HG02938 (cell line): Measurements from ENCODE around the gene MT1M.
"Not testable (repeated sequence)": the region's sequence is repeated elsewhere in the genome, so short reads cannot be mapped to it uniquely, and the experiment has no call there.

ENCODE experiments used
- ATAC-seq: cut with Tn5 transposase; IDR thresholded peaks from one replicate; pipeline ENCODE4 v1.9.1; 2021; ENCODE audit warnings: mild to moderate bottlenecking, moderate library complexity; ENCODE audit not compliant: unreplicated experiment

Gene MT1M

DNA sequence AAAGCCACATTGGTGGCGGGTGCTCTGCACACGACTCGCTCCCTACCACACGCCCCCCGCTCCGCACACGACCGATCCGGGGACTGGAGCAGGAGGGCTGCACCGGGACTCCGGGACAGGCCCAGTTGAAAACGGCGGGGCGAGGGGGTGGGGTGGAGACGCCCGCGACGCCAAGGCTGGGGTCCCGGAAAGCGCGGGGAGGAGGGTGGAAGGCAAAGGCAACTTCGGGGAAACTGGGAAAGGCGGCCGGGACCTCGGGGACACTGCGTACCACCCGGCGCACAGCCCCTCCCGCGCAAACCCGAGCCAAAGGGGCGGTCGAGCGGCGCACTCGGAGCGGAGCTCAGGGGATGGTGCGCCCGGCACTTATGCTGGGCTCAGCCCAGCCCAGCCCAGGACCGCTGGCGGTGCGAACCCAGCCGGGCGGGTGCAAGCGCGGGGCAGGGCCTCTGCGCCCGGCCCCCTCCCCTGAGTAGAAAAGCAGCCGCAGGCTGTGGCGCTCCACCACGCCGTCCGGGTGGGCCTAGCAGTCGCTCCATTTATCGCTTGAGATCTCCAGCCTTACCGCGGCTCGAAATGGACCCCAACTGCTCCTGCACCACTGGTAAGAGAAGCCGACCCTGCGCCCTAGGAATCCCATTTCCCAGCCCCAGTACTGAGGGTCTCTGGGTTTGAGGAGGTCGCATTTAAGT is at the start of gene MT1M:
MT1M (plus strand) TSS at position 504 of the 692 bp plus-strand sequence; CDS start at position 577, 73 bp downstream.
- no peak for ATAC-seq

DNA sequence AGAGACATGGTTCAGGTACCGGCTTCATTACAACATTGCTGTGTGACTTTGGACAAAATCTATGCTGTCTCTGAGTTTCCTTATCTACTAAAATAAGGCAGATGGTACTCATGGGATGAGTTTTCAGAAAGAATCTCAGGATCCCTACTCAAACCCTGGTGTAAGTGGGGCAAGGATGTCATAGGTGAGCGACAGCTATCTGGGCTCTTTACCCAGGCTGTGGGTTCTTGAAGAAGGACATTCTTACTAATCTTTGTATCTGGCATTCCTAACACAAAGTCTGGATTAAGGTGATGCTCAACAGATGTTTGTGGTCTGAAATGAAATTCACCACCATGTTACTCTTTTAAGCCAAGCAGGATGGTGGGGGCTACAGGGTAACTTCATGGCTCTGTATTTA is 49.5 kb upstream of the MT1M start:
- ATAC-seq: not testable (repeated sequence)

DNA sequence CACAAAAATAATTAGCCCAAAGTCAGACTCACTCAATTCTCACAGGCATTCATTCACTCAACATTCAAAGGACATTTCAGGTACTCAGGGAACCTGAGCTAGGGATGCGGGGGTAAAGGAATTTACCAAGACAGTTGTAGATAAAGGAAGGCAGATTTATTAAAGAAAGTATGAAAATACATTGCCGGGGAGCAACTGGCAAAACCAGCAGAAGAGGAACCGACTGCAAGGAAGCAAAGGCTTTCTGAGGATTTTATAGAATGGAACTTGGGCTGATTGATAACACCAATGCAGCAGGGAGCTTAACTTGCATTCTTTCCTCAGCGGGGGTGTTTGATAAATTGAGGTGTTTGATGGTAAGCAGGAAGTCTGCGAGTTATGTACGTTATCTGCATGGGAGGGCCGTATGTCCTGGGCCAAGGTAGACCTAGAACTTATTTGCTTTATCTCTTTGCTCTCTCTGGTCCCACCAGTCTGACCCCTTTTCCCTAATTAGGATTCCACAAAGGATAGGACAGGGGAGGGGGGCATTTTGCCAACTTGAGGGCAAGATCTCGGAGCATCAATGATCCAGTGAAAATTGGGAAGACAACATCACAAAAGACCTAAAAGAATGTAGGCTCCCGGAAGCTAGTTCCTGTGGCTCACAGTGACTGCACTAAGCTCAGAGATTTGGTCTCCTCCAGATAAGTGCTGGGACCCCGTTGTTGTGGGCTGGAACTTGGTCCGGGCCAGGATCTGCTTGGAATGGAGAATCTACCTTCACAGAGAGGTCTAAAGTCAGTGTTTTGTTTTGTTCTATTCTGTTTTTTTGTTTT is 48.9 kb upstream of the MT1M start:
- ATAC-seq: no peak

GRCh38 chr16:56584276-56584675 is 48.2 kb upstream of the MT1M start:
- ATAC-seq: no peak

DNA sequence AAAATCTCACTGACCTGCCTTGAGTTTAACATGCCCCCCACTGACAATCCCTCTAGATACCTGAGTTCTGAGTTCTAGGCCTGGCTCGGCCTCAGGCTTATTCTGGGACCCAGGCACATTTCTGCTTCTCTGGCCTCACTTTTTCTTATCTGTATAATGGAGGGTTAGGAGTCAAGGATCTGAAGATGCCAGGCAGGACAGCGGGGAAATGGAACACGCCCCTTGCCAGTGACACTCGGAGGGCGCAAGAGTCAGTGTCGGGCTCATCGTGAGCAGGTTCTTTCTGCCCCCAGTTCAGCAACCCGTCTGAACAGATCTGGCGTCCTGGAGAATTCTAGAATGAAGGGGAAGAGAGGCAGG is 43.7 kb upstream of the MT1M start:
- ATAC-seq: no peak

- no peak for ATAC-seq
Measured at GRCh38 chr16:56589141-56590039, 43.1 kb upstream of the MT1M start, which contains the start of gene MT3. MT3 (plus strand) TSS chr16:56589528; CDS start chr16:56589591, 63 bp downstream.

- no peak for ATAC-seq
Measured at GRCh38 chr16:56591377-56592060, 40.9 kb upstream of the MT1M start.

- no peak for ATAC-seq
Measured at GRCh38 chr16:56593573-56594291, 38.7 kb upstream of the MT1M start.

- no peak for ATAC-seq
Measured at GRCh38 chr16:56594292-56594619, 38.2 kb upstream of the MT1M start.

- no peak for ATAC-seq
Measured at GRCh38 chr16:56600398-56600999, 32.0 kb upstream of the MT1M start.

DNA sequence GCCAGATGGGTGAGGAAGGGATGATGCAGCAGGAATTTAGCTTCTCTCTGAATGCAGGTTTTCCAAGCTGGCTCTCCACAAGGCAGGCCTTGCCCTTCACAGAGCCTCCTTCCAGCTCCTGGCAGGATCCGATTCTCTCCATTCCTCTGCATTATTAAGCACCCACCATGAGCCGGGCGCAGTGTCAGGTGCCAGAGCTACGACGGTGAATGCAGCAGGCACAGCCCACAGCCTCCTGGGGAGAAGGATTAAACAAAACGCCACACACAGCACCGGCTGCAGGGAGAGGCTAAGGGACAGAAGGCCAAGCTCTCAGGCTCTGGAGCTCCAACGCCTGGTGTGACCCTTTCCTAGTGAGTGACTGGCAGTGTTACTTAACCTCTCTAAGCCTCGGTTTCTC is 31.1 kb upstream of the MT1M start:
- no peak for ATAC-seq

- ATAC-seq: no peak
Measured at GRCh38 chr16:56603589-56603988, 28.9 kb upstream of the MT1M start.

- ATAC-seq: no peak
Measured at GRCh38 chr16:56604966-56605365, 27.5 kb upstream of the MT1M start.

- no peak for ATAC-seq
Measured at GRCh38 chr16:56605475-56605874, 27.0 kb upstream of the MT1M start.

DNA sequence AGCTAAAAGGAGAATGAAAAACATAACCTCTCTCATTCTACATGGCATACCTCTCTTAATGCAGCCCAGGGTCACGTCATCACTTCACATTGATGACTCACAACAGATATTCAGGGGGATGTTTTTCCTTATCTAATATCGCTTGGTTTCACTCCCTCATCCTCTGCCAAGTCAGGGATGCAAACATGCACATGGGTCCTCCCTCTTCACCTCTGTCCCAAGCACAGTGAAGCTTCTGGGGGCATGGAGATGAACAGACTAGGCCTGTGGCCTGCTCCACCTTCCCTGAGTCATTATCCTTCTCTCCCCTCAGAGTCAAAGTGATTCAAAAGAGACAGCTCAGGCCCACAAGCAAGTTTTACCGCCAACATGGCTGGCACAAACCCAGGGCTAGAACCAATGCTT is 26.4 kb upstream of the MT1M start:
- no peak for ATAC-seq

DNA sequence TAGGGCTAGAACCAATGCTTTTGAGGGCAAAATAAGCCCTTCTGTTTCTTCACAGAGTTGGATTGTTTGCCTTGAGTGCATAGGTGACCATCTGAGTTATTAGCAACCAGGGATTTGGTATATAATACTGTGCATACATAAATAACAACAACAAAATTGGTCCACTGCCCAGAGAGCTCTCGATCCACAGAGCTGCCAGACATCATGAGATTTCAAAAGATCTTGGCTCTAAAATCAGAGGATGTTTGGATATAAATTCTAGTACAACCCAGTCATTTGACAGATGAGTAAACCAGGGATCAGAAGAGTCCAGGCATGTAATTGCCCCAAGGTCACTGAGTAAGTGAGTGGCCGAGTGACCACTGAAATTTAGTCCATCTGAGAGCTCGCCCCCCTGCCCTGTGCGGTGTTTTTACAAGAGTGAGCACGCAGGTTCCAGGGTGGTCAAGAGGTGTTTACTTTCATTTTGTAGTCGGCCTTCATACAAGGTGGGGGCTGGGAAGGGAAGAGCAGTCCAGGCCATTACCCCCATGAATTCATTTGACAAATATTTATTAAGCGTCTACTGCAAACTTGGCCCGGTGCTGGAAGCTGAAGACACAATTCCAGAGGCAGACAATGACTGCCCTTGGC is 25.9 kb upstream of the MT1M start:
- ATAC-seq: no peak

- no peak for ATAC-seq
Measured at GRCh38 chr16:56607109-56607618, 25.3 kb upstream of the MT1M start.

DNA sequence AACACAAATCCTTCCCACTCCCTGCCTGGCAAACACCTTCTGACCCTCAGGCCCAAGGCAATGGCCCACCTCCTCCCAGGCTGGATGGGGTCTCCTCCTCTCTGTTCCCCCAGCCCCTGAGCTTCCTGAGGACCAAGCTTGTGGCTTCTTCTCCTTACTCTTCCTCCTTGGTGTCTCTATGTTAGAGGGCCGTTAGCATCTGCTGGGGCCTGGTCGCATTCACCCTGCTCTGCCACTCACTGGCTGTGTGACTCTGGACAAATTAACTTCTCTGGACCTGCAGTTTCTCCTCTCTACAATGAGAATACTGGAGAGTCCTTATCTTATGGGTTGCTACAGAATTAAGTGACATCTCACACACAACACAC is 24.8 kb upstream of the MT1M start:
- ATAC-seq: no peak
